PC-3 (cell line): Measurements from ENCODE around the gene USP2. TPM values are rescaled to one million over a fixed set of nuclear protein-coding genes. Genes with fewer than 3 reads are reported as not detected.

Source experiments
- ATAC-seq: fragments of 200-7000 bp; cut with Tn5 transposase; 2 replicates; pipeline ENCODE4 v1.9.1; 2020; ENCODE audit warnings: mild to moderate bottlenecking, moderate library complexity
- BruUV-seq: library from RNA; stranded (reverse); fragments of 400-500 nt; replicated peaks from 2 replicates; lab custom pipeline; 2021; lab: Mats Ljungman, UMichigan
- CTCF ChIA-PET: fragments of 300-600 bp; sonication (Branson Sonifier 250); formaldehyde crosslinking; loops from one replicate; lab custom pipeline; 2022; ENCODE audit warnings: antibody characterized with exemption; lab: Charles Lee
- POLR2A ChIA-PET: fragments of 300-600 bp; sonication (Branson Sonifier 250); formaldehyde crosslinking; loops from one replicate; lab custom pipeline; 2022; ENCODE audit warnings: antibody characterized with exemption; ENCODE audit not compliant: unreplicated experiment; lab: Charles Lee
- DNase-seq: peaks from one replicate; pipeline ENCODE4 v3.0.0-alpha.2; 2015
- H2AFZ ChIP-seq: fragments of 300-600 bp; sonication (generic); 2 replicates; pipeline ENCODE4 v1.6.0; 2016; ENCODE audit warnings: antibody characterized with exemption, low read length
- H3F3A ChIP-seq: fragments of 300-600 bp; sonication (generic); one replicate; pipeline ENCODE4 v1.6.0; 2017; ENCODE audit warnings: antibody characterized with exemption, low read length, control low read depth, mild to moderate bottlenecking; ENCODE audit not compliant: unreplicated experiment
- H3K27ac ChIP-seq: fragments of 300-600 bp; sonication (generic); 2 replicates; pipeline ENCODE4 v1.5.1; 2016; ENCODE audit warnings: mild to moderate bottlenecking, low read length
- H3K27me3 ChIP-seq: fragments of 300-600 bp; sonication (generic); 2 replicates; pipeline ENCODE4 v1.6.1; 2016; ENCODE audit warnings: low read length, mixed read lengths
- H3K36me3 ChIP-seq: fragments of 300-600 bp; sonication (generic); 2 replicates; pipeline ENCODE4 v1.6.1; 2016; ENCODE audit warnings: low read depth, mixed run types, low read length, mixed read lengths
- H3K4me1 ChIP-seq: fragments of 300-600 bp; sonication (generic); 2 replicates; pipeline ENCODE4 v1.5.1; 2016; ENCODE audit warnings: low read length; ENCODE audit not compliant: insufficient read depth
- H3K4me2 ChIP-seq: fragments of 300-600 bp; sonication (generic); 2 replicates; pipeline ENCODE4 v1.6.0; 2016; ENCODE audit warnings: low read length
- H3K4me3 ChIP-seq: fragments of 300-600 bp; sonication (generic); 2 replicates; pipeline ENCODE4 v1.5.1; 2016; ENCODE audit warnings: mild to moderate bottlenecking, low read length, mixed read lengths
- H3K79me2 ChIP-seq: fragments of 300-600 bp; sonication (generic); 2 replicates; pipeline ENCODE4 v1.6.1; 2017; ENCODE audit warnings: low read length, mixed read lengths
- H3K9ac ChIP-seq: fragments of 300-600 bp; sonication (generic); 2 replicates; pipeline ENCODE4 v1.6.0; 2016; ENCODE audit warnings: mild to moderate bottlenecking, low read length
- H3K9me2 ChIP-seq: fragments of 300-600 bp; sonication (generic); replicated peaks from 2 replicates; pipeline ENCODE4 v1.6.1; 2016; ENCODE audit warnings: mixed run types, low read length, mixed read lengths
- H3K9me3 ChIP-seq: fragments of 300-600 bp; sonication (generic); 2 replicates; pipeline ENCODE4 v1.6.1; 2016; ENCODE audit warnings: low read length, mixed read lengths
- H4K20me1 ChIP-seq: fragments of 300-600 bp; sonication (generic); 2 replicates; pipeline ENCODE4 v1.6.1; 2016; ENCODE audit warnings: low read length, mixed read lengths
- CTCF ChIP-seq: fragments of 300-600 bp; sonication (generic); conservative IDR thresholded peaks from 2 replicates; pipeline ENCODE4 v1.5.1; 2017; ENCODE audit warnings: antibody characterized with exemption, low read depth, mild to moderate bottlenecking, low read length
- EZH2 ChIP-seq: fragments of 300-600 bp; sonication (generic); IDR thresholded peaks from one replicate; pipeline ENCODE4 v1.6.1; 2017; ENCODE audit warnings: antibody characterized with exemption, mild to moderate bottlenecking, low read length; ENCODE audit not compliant: unreplicated experiment
- EZH2phosphoT487 ChIP-seq: fragments of 300-600 bp; sonication (generic); IDR thresholded peaks from 2 replicates; pipeline ENCODE4 v1.6.1; 2018; ENCODE audit warnings: mild to moderate bottlenecking, antibody characterized with exemption, low read length, borderline replicate concordance
- intact Hi-C: fragments of 100-400 bp; cut with micrococcal nuclease; formaldehyde crosslinking; loops from 2 replicates; pipeline ENCODE4 v1.9.0; 2023
- total RNA-seq: library from RNA; depleted of rRNA; stranded (reverse); fragments of >200 nt; gene quantifications from 2 replicates; pipeline ENCODE4 v1.2.3, GENCODE V29; 2014

Gene USP2
- total RNA-seq, 1 experiment from 2014 or later, result 1.8 TPM

GRCh38 chr11:119414321-119414720 lies 32.8 kb upstream of the USP2 start:
- no TSS peak for BruUV-seq
- DNase-seq (no peak), ATAC-seq (no peak)
- Histone ChIP-seq H3K4me3 (no peak overlapping the region), H3K79me2 (no peaks in the 10 kb centered on the region), H3K9ac (no peak overlapping the region), H3K9me3 (no peaks in the 10 kb centered on the region), H3K9me2 (no peaks in the 10 kb centered on the region), H3K36me3 (no peaks in the 10 kb centered on the region), H3K27ac (no peak overlapping the region), H4K20me1 (no peaks in the 10 kb centered on the region), H2AFZ (no peak overlapping the region), H3K4me1 (peaks cover 19% of the 10 kb centered on the region), H3K27me3 (no peaks in the 10 kb centered on the region), H3F3A (no peaks in the 10 kb centered on the region), H3K4me2 (no peak overlapping the region)
- TF ChIP-seq EZH2phosphoT487 (no peak), EZH2 (no peak), CTCF (no peak)
- ChIA-PET POLR2A (no interaction called here), CTCF (no interaction called here)
- intact Hi-C loops, result no loop called here

GRCh38 chr11:119412072-119412471 lies 30.6 kb upstream of the USP2 start:
- H3K4me1 ChIP-seq, result peaks cover 4% of the 10 kb centered on the region
- no peaks in the 10 kb centered on the region for H3K27me3 ChIP-seq
- TF ChIP-seq CTCF (no peak), EZH2 (no peak), EZH2phosphoT487 (no peak)
- H3K27ac ChIP-seq, result no peak overlapping the region
- H3K4me2 ChIP-seq, result no peak overlapping the region
- no peaks in the 10 kb centered on the region for H4K20me1 ChIP-seq
- no peaks in the 10 kb centered on the region for H3K9me2 ChIP-seq
- intact Hi-C loops, result no loop called here
- ChIA-PET CTCF (no interaction called here), POLR2A (no interaction called here)
- H3K79me2 ChIP-seq, result no peaks in the 10 kb centered on the region
- no peaks in the 10 kb centered on the region for H3F3A ChIP-seq
- H2AFZ ChIP-seq, result no peak overlapping the region
- H3K9me3 ChIP-seq, result no peaks in the 10 kb centered on the region
- H3K9ac ChIP-seq, result no peak overlapping the region
- H3K4me3 ChIP-seq, result no peak overlapping the region
- DNase-seq (no peak), ATAC-seq (no peak)
- H3K36me3 ChIP-seq, result no peaks in the 10 kb centered on the region
- no TSS peak for BruUV-seq

- intact Hi-C loops, result no loop called here
- no TSS peak for BruUV-seq
- no peak overlapping the region for H3K4me3 ChIP-seq
- no peaks in the 10 kb centered on the region for H3F3A ChIP-seq
- no peak overlapping the region for H2AFZ ChIP-seq
- H3K27ac ChIP-seq, result no peak overlapping the region
- POLR2A ChIA-PET, result interaction anchor here (0.6 kb wide), 1 partner anchor 683 kb away, joined by 3 read pairs; no protein-coding TSS in a partner anchor
- CTCF ChIA-PET, result no interaction called here
- H3K9me3 ChIP-seq, result no peaks in the 10 kb centered on the region
- TF ChIP-seq CTCF (no peak), EZH2 (no peak)
- no peaks in the 10 kb centered on the region for H3K4me1 ChIP-seq
- ATAC-seq (no peak), DNase-seq (no peak)
- H4K20me1 ChIP-seq, result no peaks in the 10 kb centered on the region
- H3K9me2 ChIP-seq, result no peaks in the 10 kb centered on the region
- no peak overlapping the region for H3K9ac ChIP-seq
- no peak overlapping the region for H3K4me2 ChIP-seq
- no peaks in the 10 kb centered on the region for H3K79me2 ChIP-seq
- no peaks in the 10 kb centered on the region for H3K27me3 ChIP-seq
- no peaks in the 10 kb centered on the region for H3K36me3 ChIP-seq
Observed at GRCh38 chr11:119410501-119410900, 29.0 kb upstream of the USP2 start.
